ENCODE results near the gene HS1BP3. TPM values are rescaled to one million over a fixed set of nuclear protein-coding genes. Genes with fewer than 3 reads are reported as not detected.

The HS1BP3 gene
- total and polyA plus RNA-seq, 2 of the 13 experiments (the other 11 are each of a cell fraction or from before 2014, with no cell fraction given), result 15.2 to 22.0 TPM

GRCh38 chr2:20580690-20581437 lies 70.0 kb downstream of the HS1BP3 start (continued):
- TF ChIP-seq ZNF784 (CRISPR knock-in tag; IDR thresholded peaks at IDR 0.05; ENCODE audit: borderline replicate concordance) (peak; percentile 65; the same call in 1 of the 2 replicates), NFE2 (CRISPR knock-in tag; IDR thresholded peaks at IDR 0.05) (no peak), KAT2B (IDR thresholded peaks at IDR 0.05; ENCODE audit: borderline replicate concordance, low read depth, low read length) (peak; percentile 56; the same call in 1 of the 2 replicates), MAFG (CRISPR knock-in tag; IDR thresholded peaks at IDR 0.05) (no peak), SATB2 (CRISPR knock-in tag; IDR thresholded peaks at IDR 0.05) (no peak), FOXA3 (CRISPR knock-in tag; IDR thresholded peaks at IDR 0.05) (peak; percentile 97), ZNF276 (CRISPR knock-in tag; IDR thresholded peaks at IDR 0.05; ENCODE audit: low read depth) (0 out of 2 replicates have a peak, but pooled peaks have one; percentile 44), ZBTB40 (IDR thresholded peaks at IDR 0.05) (no peak), ZBTB40 (CRISPR knock-in tag; IDR thresholded peaks at IDR 0.05) (peak; percentile 11; the same call in 1 of the 2 replicates), RXRA (CRISPR knock-in tag; IDR thresholded peaks at IDR 0.05) (peak; percentile 80; the same call in 1 of the 2 replicates), GATA4 (IDR thresholded peaks at IDR 0.05; ENCODE audit: borderline replicate concordance, low read depth) (peak; percentile 57; the same call in 1 of the 2 replicates), TSC22D2 (CRISPR knock-in tag; IDR thresholded peaks at IDR 0.05; ENCODE audit: borderline replicate concordance) (no peak), ZNF543 (CRISPR knock-in tag; IDR thresholded peaks at IDR 0.05) (peak; percentile 47; the same call in 1 of the 2 replicates), ZNF10 (CRISPR knock-in tag; IDR thresholded peaks at IDR 0.05; ENCODE audit: borderline replicate concordance, low read depth) (peak; percentile 91; the same call in 1 of the 2 replicates)

Measured in HepG2 (cell line).